Neural cell (in vitro differentiated cells): ENCODE measurements around the gene CHST2.

ENCODE experiments used
- CTCF ChIP-seq: fragments of 450-650 bp; IDR thresholded peaks from 2 replicates; pipeline ENCODE4 v1.5.1; 2014; ENCODE audit warnings: antibody characterized with exemption, mild to moderate bottlenecking, moderate library complexity; ENCODE audit not compliant: poor library complexity, severe bottlenecking
- EP300 ChIP-seq: fragments of 450-650 bp; conservative IDR thresholded peaks from 2 replicates; pipeline ENCODE4 v1.6.1; 2014; ENCODE audit warnings: antibody characterized with exemption, mild to moderate bottlenecking, moderate library complexity; ENCODE audit not compliant: poor library complexity, severe bottlenecking
- EZH2 ChIP-seq: fragments of 200-600, 300-800 bp; shearing (Covaris generic), sonication (generic); IDR thresholded peaks from 2 replicates; pipeline ENCODE4 v1.6.1; 2014; ENCODE audit warnings: antibody characterized with exemption, low read length, borderline replicate concordance, mild to moderate bottlenecking; ENCODE audit not compliant: insufficient read depth, poor library complexity, severe bottlenecking
- MXI1 ChIP-seq: fragments of 450-650 bp; conservative IDR thresholded peaks from 2 replicates; pipeline ENCODE4 v1.6.1; 2014; ENCODE audit warnings: antibody characterized with exemption, mild to moderate bottlenecking; ENCODE audit not compliant: poor library complexity, severe bottlenecking
- POLR2AphosphoS5 ChIP-seq: IDR thresholded peaks from 2 replicates; pipeline ENCODE4 v1.6.1; 2012
- REST ChIP-seq: IDR thresholded peaks from 2 replicates; pipeline ENCODE4 v1.6.1; 2012; ENCODE audit warnings: borderline replicate concordance
- SMC3 ChIP-seq: fragments of 450-650 bp; conservative IDR thresholded peaks from 2 replicates; pipeline ENCODE4 v1.6.1; 2014; ENCODE audit warnings: antibody characterized with exemption, mild to moderate bottlenecking, moderate library complexity; ENCODE audit not compliant: poor library complexity
- TAF1 ChIP-seq: IDR thresholded peaks from 2 replicates; pipeline ENCODE4 v1.6.1; 2012; ENCODE audit warnings: low read depth

- no peak for TF ChIP-seq CTCF
- TF ChIP-seq EZH2, result no peak
- no peak for TF ChIP-seq MXI1
- no peak for TF ChIP-seq POLR2AphosphoS5
- TF ChIP-seq SMC3, result no peak
- no peak for TF ChIP-seq TAF1
- no peak for TF ChIP-seq REST
- no peak for TF ChIP-seq EP300
These were observed 29.6 kb upstream of the CHST2 start for GRCh38 chr3:143089965-143090364.
